Measurements from ENCODE around the gene PPP1R9B.

The PPP1R9B gene

DNA sequence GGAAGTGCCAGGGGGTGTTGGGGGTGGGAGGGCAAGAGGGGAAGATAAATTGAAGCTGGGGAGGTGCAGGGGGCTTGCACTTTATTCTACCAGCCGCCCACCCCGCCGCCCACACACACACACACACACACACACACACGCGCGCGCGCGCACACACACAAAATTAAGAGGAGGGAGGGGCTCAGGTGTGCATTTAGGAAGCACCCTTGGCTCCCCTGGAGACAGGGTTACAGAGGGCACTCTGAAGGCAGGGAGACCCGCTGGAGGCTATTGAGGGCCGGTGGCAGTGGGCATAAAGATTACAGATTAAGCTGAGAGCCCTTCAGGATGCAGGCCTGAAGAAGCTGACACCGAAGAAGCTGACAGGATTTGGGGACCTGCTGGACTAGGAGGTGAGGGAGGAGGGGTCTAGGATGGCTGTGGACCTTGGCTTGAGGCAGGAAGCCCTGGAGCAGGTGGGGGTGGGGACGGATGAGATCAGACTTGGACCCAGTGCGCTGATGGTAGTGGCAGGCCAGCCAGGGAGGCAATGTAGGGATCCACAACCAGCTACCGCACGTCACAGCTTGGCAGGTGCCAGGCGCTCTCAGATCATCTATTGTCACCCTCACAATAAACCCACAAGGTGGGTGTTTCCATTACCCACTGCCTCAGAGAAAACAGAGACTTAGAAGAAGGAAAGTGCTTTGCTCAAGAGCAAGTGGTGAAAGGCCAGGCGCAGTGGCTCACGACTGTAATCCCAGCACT lies 19.7 kb downstream of the PPP1R9B start:
- no peak for TF ChIP-seq POLR2A (IDR thresholded peaks at IDR 0.05; ENCODE audit: low read length)
- no peak for TF ChIP-seq GATA1 (IDR thresholded peaks at IDR 0.05; ENCODE audit: low read depth, low read length)
- no peak for DNase-seq

GRCh38 chr17:50129728-50130558 lies 20.5 kb downstream of the PPP1R9B start, which contains the start of gene SAMD14:
TSS of gene SAMD14 (minus strand) at chr17:50130160. CDS start at chr17:50124959, 5,201 bp downstream.
- no peak for DNase-seq
- TF ChIP-seq GATA1 (IDR thresholded peaks at IDR 0.05; ENCODE audit: low read depth, low read length): no peak
- no peak for TF ChIP-seq POLR2A (IDR thresholded peaks at IDR 0.05; ENCODE audit: low read length)

GRCh38 chr17:50129353-50129727 lies 21.1 kb downstream of the PPP1R9B start:
- TF ChIP-seq GATA1 (IDR thresholded peaks at IDR 0.05; ENCODE audit: low read depth, low read length): no peak
- no peak for TF ChIP-seq POLR2A (IDR thresholded peaks at IDR 0.05; ENCODE audit: low read length)
- DNase-seq: no peak

DNA sequence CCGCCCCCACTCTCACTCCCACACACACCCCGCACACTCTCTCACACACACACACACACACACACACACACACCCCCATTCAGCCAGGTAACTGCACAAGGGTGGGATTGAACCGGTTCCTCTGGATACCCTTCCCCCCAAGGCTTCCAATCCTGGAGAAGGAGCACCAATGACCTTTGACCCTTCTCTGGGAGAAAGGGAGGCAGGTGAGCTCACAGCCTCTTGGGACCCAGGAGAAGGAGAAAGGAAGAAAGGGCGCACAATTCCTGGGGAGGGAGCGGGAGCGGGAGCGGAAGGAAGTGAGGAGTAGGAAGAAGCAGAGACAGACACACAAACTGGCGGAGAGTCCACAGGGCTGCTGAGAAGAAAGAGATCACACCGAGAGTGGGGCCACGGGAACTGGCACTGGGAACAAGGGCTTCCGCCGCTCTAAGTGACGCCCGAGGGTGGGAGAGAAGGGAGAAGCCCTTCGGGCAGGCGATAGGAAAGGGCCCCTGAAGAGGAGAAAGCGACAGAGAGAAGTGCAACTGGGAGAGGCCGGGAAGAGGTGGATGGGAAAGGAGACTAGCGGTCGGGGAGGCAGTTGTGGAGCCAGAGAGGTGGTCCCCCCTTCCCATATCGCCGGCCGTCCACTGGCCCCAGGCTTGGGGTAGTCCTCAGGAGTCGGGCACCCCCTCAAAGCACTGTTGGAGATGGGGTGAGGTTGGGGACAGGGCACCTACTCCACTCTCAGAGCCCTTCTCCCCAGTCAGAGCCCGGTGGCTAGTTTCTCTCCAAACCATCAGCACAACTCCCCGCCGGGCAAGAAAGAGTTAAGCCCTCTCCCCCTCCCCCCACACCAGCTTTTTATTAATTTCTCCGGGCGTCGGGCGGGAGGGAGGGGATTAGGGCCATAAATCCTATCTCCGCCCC lies 21.8 kb downstream of the PPP1R9B start:
- no peak for TF ChIP-seq GATA1 (IDR thresholded peaks at IDR 0.05; ENCODE audit: low read depth, low read length)
- no peak for DNase-seq

- no peak for TF ChIP-seq GATA1 (IDR thresholded peaks at IDR 0.05; ENCODE audit: low read depth, low read length)
- DNase-seq: no peak
Measured at GRCh38 chr17:50127697-50128361, 22.6 kb downstream of the PPP1R9B start.

- DNase-seq: no peak
- TF ChIP-seq POLR2A (IDR thresholded peaks at IDR 0.05; ENCODE audit: low read length) (no peak), GATA1 (IDR thresholded peaks at IDR 0.05; ENCODE audit: low read depth, low read length) (no peak)
Measured at GRCh38 chr17:50125420-50125997, 25.0 kb downstream of the PPP1R9B start.

- DNase-seq: no peak
- no peak for TF ChIP-seq POLR2A (IDR thresholded peaks at IDR 0.05; ENCODE audit: low read length)
- TF ChIP-seq GATA1 (IDR thresholded peaks at IDR 0.05; ENCODE audit: low read depth, low read length): no peak
Measured at GRCh38 chr17:50123649-50124349, 26.7 kb downstream of the PPP1R9B start.

DNA sequence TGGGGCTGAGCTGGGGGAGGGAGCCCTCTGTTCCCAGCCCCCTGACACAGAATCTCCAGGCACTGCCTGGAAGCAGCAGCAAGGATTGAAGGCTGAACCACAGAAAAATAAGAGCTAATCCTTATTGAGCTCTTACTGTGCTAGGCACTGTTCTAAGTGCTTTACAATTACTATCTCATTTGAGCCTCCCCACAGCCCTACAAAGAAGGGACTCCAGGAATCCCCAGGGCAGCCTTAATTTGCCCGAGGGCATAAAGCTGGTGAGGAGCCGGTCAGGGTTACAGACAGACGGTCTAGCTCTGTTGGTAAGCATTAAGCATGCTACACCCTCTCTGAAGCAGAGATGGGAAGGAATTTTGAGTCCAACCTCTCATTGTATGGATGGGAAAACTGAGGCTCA lies 27.5 kb downstream of the PPP1R9B start:
- no peak for TF ChIP-seq POLR2A (IDR thresholded peaks at IDR 0.05; ENCODE audit: low read length)

GRCh38 chr17:50120475-50121253 lies 29.8 kb downstream of the PPP1R9B start:
- no peak for TF ChIP-seq POLR2A (IDR thresholded peaks at IDR 0.05; ENCODE audit: low read length)
- TF ChIP-seq GATA1 (IDR thresholded peaks at IDR 0.05; ENCODE audit: low read depth, low read length): no peak
- no peak for DNase-seq

More for the DNA sequence above, 27.5 kb downstream of the PPP1R9B start:
- no peak for DNase-seq

- TF ChIP-seq GATA1 (IDR thresholded peaks at IDR 0.05; ENCODE audit: low read depth, low read length): no peak
- DNase-seq: no peak
Measured at GRCh38 chr17:50118828-50119218, 31.7 kb downstream of the PPP1R9B start.

- no peak for DNase-seq
- TF ChIP-seq POLR2A (IDR thresholded peaks at IDR 0.05; ENCODE audit: low read length) (no peak), GATA1 (IDR thresholded peaks at IDR 0.05; ENCODE audit: low read depth, low read length) (no peak)
Measured at GRCh38 chr17:50118076-50118827, 32.2 kb downstream of the PPP1R9B start.

All from erythroblast (primary cell).